Mesendoderm (in vitro differentiated cells): ENCODE data around the gene NFASC.

Experiments
- DNase-seq: peaks from one replicate; pipeline ENCODE4 v3.0.0; 2013
- H2AK5ac ChIP-seq: 2 replicates; pipeline ENCODE4 v1.6.1; 2013; ENCODE audit warnings: low read length, inconsistent platforms
- H2BK120ac ChIP-seq: 2 replicates; pipeline ENCODE4 v1.6.1; 2013; ENCODE audit warnings: low read depth, mild to moderate bottlenecking, low read length, moderate library complexity, mixed read lengths
- H2BK15ac ChIP-seq: replicated peaks from 2 replicates; pipeline ENCODE4 v1.6.1; 2013; ENCODE audit warnings: low read depth, mild to moderate bottlenecking, moderate library complexity
- H2BK5ac ChIP-seq: 2 replicates; pipeline ENCODE4 v1.6.1; 2013; ENCODE audit warnings: low read length, inconsistent platforms
- H3K18ac ChIP-seq: 2 replicates; pipeline ENCODE4 v1.6.1; 2013; ENCODE audit warnings: mild to moderate bottlenecking, low read length, mixed read lengths
- H3K23ac ChIP-seq: one replicate; pipeline ENCODE4 v1.6.1; 2013; ENCODE audit warnings: low read length
- H3K27ac ChIP-seq: 2 replicates; pipeline ENCODE4 v1.5.1; 2013; ENCODE audit warnings: low read depth, mild to moderate bottlenecking, inconsistent platforms, low read length, moderate library complexity
- H3K27me3 ChIP-seq: 2 replicates; pipeline ENCODE4 v1.6.1; 2013; ENCODE audit warnings: low read length, control low read depth, mild to moderate bottlenecking, inconsistent platforms; ENCODE audit not compliant: insufficient read depth, poor library complexity
- H3K36me3 ChIP-seq: 2 replicates; pipeline ENCODE4 v1.6.1; 2013; ENCODE audit warnings: low read length, inconsistent platforms; ENCODE audit not compliant: control insufficient read depth, insufficient read depth
- H3K4ac ChIP-seq: one replicate; pipeline ENCODE4 v1.6.1; 2013; ENCODE audit warnings: low read depth, mild to moderate bottlenecking, low read length, moderate library complexity
- H3K4me1 ChIP-seq: 2 replicates; pipeline ENCODE4 v1.6.1; 2013; ENCODE audit warnings: low read depth, low read length, inconsistent platforms; ENCODE audit not compliant: control insufficient read depth
- H3K4me2 ChIP-seq: 2 replicates; pipeline ENCODE4 v1.6.1; 2013; ENCODE audit warnings: low read length
- H3K4me3 ChIP-seq: 2 replicates; pipeline ENCODE4 v1.5.1; 2013; ENCODE audit warnings: mild to moderate bottlenecking, low read length
- H3K56ac ChIP-seq: one replicate; pipeline ENCODE4 v1.6.1; 2013; ENCODE audit warnings: low read length
- H3K79me1 ChIP-seq: 2 replicates; pipeline ENCODE4 v1.6.1; 2013; ENCODE audit warnings: low read length, inconsistent platforms
- H3K79me2 ChIP-seq: 2 replicates; pipeline ENCODE4 v1.6.1; 2013; ENCODE audit warnings: mild to moderate bottlenecking, low read length; ENCODE audit not compliant: control insufficient read depth, insufficient read depth
- H3K9ac ChIP-seq: 2 replicates; pipeline ENCODE4 v1.6.1; 2013; ENCODE audit warnings: low read length, inconsistent platforms
- H4K5ac ChIP-seq: one replicate; pipeline ENCODE4 v1.6.1; 2013; ENCODE audit warnings: low read length
- H4K8ac ChIP-seq: one replicate; pipeline ENCODE4 v1.6.1; 2013; ENCODE audit warnings: low read depth, mild to moderate bottlenecking, control low read depth, low read length, moderate library complexity
- WGBS: extraction: QIAGEN DNeasy Blood & Tissue Kit; methylation state at CpG from one replicate; pipeline ENCODE4 v1.1.7; 2013; ENCODE audit warnings: low lambda C conversion rate, missing lambda C conversion rate; ENCODE audit not compliant: insufficient coverage; ENCODE audit errors: extremely low coverage; 5-methylcytosine and 5-hydroxymethylcytosine counted together

The NFASC gene

GRCh38 chr1:204883405-204883804 lies 12.7 kb downstream of the NFASC start:
- no peak overlapping the region for H4K8ac ChIP-seq
- H2BK120ac ChIP-seq, result no peak overlapping the region
- H3K9ac ChIP-seq, result no peak overlapping the region
- H2AK5ac ChIP-seq, result no peak overlapping the region
- H3K79me1 ChIP-seq, result peaks cover 3% of the 10 kb centered on the region
- no peak overlapping the region for H4K5ac ChIP-seq
- H3K56ac ChIP-seq, result no peak overlapping the region
- no peaks in the 10 kb centered on the region for H3K27me3 ChIP-seq
- H3K23ac ChIP-seq, result no peak overlapping the region
- no peak overlapping the region for H2BK5ac ChIP-seq
- no peaks in the 10 kb centered on the region for H3K79me2 ChIP-seq
- H3K18ac ChIP-seq, result no peak overlapping the region
- H3K27ac ChIP-seq, result no peak overlapping the region
- H3K4ac ChIP-seq, result no peak overlapping the region
- no peak overlapping the region for H3K4me2 ChIP-seq
- WGBS, result no CpG with 5 or more reads among the region's 3 CpGs
- H3K4me3 ChIP-seq, result no peak overlapping the region
- H3K4me1 ChIP-seq, result peaks cover 3% of the 10 kb centered on the region
- H3K36me3 ChIP-seq, result no peaks in the 10 kb centered on the region
- H2BK15ac ChIP-seq, result no peak overlapping the region
- DNase-seq, result no peak

- Histone ChIP-seq H2BK5ac (no peak overlapping the region), H2BK120ac (no peak overlapping the region), H3K4me1 (peaks cover 8% of the 10 kb centered on the region), H3K27me3 (no peaks in the 10 kb centered on the region), H3K36me3 (no peaks in the 10 kb centered on the region), H3K23ac (no peak overlapping the region), H4K8ac (no peak overlapping the region), H3K9ac (no peak overlapping the region), H3K56ac (no peak overlapping the region), H2AK5ac (no peak overlapping the region), H2BK15ac (no peak overlapping the region), H3K27ac (no peak overlapping the region), H3K4ac (no peak overlapping the region), H3K4me3 (no peak overlapping the region), H3K18ac (no peak overlapping the region), H3K4me2 (no peak overlapping the region), H3K79me1 (peaks cover 3% of the 10 kb centered on the region), H4K5ac (no peak overlapping the region), H3K79me2 (no peaks in the 10 kb centered on the region)
- no peak for DNase-seq
- no CpG with 5 or more reads among the region's 4 CpGs for WGBS
Observed at GRCh38 chr1:204885288-204885711, 14.6 kb downstream of the NFASC start.

- H2BK120ac ChIP-seq, result no peak overlapping the region
- peaks cover 8% of the 10 kb centered on the region for H3K4me1 ChIP-seq
- H3K4me3 ChIP-seq, result no peak overlapping the region
- H2BK5ac ChIP-seq, result no peak overlapping the region
- no peak overlapping the region for H2BK15ac ChIP-seq
- H3K27me3 ChIP-seq, result no peaks in the 10 kb centered on the region
- no peak overlapping the region for H3K27ac ChIP-seq
- WGBS, result no CpG with 5 or more reads among the region's 8 CpGs
- no peak overlapping the region for H2AK5ac ChIP-seq
- H4K8ac ChIP-seq, result no peak overlapping the region
- no peak overlapping the region for H3K4me2 ChIP-seq
- H3K56ac ChIP-seq, result no peak overlapping the region
- no peak overlapping the region for H3K9ac ChIP-seq
- H3K18ac ChIP-seq, result no peak overlapping the region
- no peak overlapping the region for H4K5ac ChIP-seq
- H3K79me1 ChIP-seq, result peaks cover 1% of the 10 kb centered on the region
- H3K79me2 ChIP-seq, result no peaks in the 10 kb centered on the region
- no peaks in the 10 kb centered on the region for H3K36me3 ChIP-seq
- H3K23ac ChIP-seq, result no peak overlapping the region
- no peak for DNase-seq
- no peak overlapping the region for H3K4ac ChIP-seq
Observed at GRCh38 chr1:204885790-204886189, 15.1 kb downstream of the NFASC start.

- Histone ChIP-seq H3K56ac (no peak overlapping the region), H3K4me3 (no peak overlapping the region)
- no CpG with 5 or more reads among the region's 2 CpGs for WGBS
Observed at GRCh38 chr1:204887846-204888245, 17.2 kb downstream of the NFASC start.

GRCh38 chr1:204888294-204888693 lies 17.6 kb downstream of the NFASC start:
- Histone ChIP-seq H3K79me2 (no peaks in the 10 kb centered on the region), H2BK120ac (no peak overlapping the region), H3K79me1 (peaks cover 1% of the 10 kb centered on the region), H2BK15ac (no peak overlapping the region), H3K27ac (no peak overlapping the region), H3K9ac (no peak overlapping the region), H3K18ac (no peak overlapping the region), H3K36me3 (no peaks in the 10 kb centered on the region), H3K4me3 (no peak overlapping the region), H2AK5ac (no peak overlapping the region), H3K23ac (no peak overlapping the region), H3K56ac (no peak overlapping the region), H4K5ac (no peak overlapping the region), H4K8ac (no peak overlapping the region), H3K4me1 (peaks cover 6% of the 10 kb centered on the region), H3K4ac (no peak overlapping the region), H2BK5ac (no peak overlapping the region), H3K27me3 (no peaks in the 10 kb centered on the region), H3K4me2 (no peak overlapping the region)
- WGBS, result no CpG with 5 or more reads among the region's 2 CpGs
- no peak for DNase-seq

More at GRCh38 chr1:204887846-204888245, 17.2 kb downstream of the NFASC start:
- no peak overlapping the region for H4K8ac ChIP-seq
- H3K4ac ChIP-seq, result no peak overlapping the region
- H3K4me1 ChIP-seq, result peaks cover 6% of the 10 kb centered on the region
- no peak overlapping the region for H3K9ac ChIP-seq
- H3K27ac ChIP-seq, result no peak overlapping the region
- H2BK120ac ChIP-seq, result no peak overlapping the region
- H4K5ac ChIP-seq, result no peak overlapping the region
- H2BK15ac ChIP-seq, result no peak overlapping the region
- no peak overlapping the region for H3K23ac ChIP-seq
- H3K79me1 ChIP-seq, result peaks cover 1% of the 10 kb centered on the region
- H3K18ac ChIP-seq, result no peak overlapping the region
- no peaks in the 10 kb centered on the region for H3K27me3 ChIP-seq
- no peak overlapping the region for H3K4me2 ChIP-seq
- H3K79me2 ChIP-seq, result no peaks in the 10 kb centered on the region
- H2AK5ac ChIP-seq, result no peak overlapping the region
- no peak for DNase-seq
- no peaks in the 10 kb centered on the region for H3K36me3 ChIP-seq
- H2BK5ac ChIP-seq, result no peak overlapping the region

GRCh38 chr1:204889681-204890383 lies 19.2 kb downstream of the NFASC start:
- Histone ChIP-seq H3K36me3 (no peaks in the 10 kb centered on the region), H3K18ac (no peak overlapping the region), H4K5ac (no peak overlapping the region), H2AK5ac (no peak overlapping the region), H3K79me2 (no peaks in the 10 kb centered on the region), H3K56ac (no peak overlapping the region), H3K27me3 (no peaks in the 10 kb centered on the region), H3K79me1 (peaks cover 1% of the 10 kb centered on the region), H2BK5ac (no peak overlapping the region), H3K4me2 (no peak overlapping the region), H3K23ac (no peak overlapping the region), H4K8ac (no peak overlapping the region), H3K4me3 (no peak overlapping the region), H2BK120ac (no peak overlapping the region), H3K4ac (no peak overlapping the region), H2BK15ac (no peak overlapping the region), H3K27ac (no peak overlapping the region), H3K9ac (no peak overlapping the region), H3K4me1 (peaks cover 6% of the 10 kb centered on the region)
- no CpG with 5 or more reads among the region's 8 CpGs for WGBS
- no peak for DNase-seq
